ENCODE measurements around the gene MOK.
A peak's percentile ranks its signal among the peaks of the same experiment; 100 is the strongest.
"Not testable (repeated sequence)": the region's sequence is repeated elsewhere in the genome, so short reads cannot be mapped to it uniquely, and the experiment has no call there.

Gene MOK, protein sequence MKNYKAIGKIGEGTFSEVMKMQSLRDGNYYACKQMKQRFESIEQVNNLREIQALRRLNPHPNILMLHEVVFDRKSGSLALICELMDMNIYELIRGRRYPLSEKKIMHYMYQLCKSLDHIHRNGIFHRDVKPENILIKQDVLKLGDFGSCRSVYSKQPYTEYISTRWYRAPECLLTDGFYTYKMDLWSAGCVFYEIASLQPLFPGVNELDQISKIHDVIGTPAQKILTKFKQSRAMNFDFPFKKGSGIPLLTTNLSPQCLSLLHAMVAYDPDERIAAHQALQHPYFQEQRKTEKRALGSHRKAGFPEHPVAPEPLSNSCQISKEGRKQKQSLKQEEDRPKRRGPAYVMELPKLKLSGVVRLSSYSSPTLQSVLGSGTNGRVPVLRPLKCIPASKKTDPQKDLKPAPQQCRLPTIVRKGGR

DNA sequence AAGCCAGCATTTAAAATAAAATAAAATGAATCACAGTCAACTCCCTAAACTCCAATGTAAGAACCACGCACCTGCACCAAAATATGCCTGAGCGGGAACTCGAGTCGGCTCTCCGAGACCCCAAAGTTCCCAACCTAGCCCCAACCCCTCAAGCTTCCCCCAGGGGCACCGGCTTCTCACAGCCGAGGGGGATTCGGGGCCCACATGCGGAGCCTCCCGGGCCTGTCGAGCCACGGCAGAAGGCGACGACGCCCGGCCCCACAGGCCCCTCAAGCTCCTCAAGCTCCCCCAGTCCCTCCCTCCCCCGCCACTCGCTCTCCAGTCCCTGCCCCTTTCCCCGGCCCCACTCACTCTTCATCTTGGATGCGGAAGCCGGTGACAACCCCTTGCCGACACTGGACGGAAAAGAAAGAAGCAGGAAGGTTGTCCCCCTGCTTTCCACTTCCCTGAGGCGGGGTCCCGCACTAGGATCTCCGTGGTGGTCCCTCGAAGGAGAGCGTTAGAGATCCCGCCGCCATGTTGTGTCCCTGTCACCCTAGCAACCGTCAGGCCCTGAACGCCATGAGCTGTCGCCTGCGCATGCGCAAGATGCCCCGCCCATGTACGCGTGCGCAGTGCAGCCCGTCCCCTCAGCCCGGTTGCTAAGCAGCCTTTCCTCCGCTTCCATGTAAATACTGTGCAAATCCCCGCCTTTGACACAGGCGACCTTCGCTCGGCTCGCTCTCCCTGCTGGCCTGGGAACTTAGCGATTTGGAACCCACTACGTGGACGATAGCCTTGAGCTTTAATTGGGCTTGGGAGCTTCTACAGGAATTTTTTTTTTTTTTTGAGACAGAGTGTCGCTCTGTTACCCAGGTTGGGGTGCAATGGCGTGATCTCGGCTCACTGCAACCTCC lies at the start of gene MOK:
MOK (minus strand) TSS at position 554 of the 896 bp plus-strand sequence; CDS start at position 358, 196 bp downstream.
- peak; percentile 95 for DNase-seq (ENCODE audit: low spot score)

DNA sequence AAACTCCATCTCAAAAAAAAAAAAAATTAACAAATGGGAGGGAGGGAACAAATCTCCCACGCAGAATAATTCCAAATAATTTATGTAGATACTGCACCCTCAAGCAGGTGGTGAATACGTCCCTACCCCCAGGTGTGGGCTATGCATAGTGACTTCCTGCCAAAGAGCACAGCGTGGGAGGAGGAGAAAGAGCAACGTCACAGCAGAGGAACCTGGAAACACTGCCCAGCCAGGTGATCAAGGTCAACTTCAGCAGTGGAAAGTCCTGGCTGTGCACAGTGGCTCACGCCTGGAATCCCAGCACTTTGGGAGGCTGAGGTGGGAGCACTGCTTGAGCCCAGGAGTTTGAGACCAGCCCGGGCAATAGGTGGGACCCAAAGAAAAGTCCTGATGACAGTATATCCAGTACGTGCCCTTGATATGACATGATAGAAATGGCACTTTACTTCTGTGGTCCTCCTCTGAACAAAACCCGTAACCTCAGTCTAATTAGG lies 48.2 kb upstream of the MOK start:
- no peak for DNase-seq (ENCODE audit: low spot score)

GRCh38 chr14:102352213-102352612 lies 47.2 kb upstream of the MOK start:
- no peak for DNase-seq (ENCODE audit: low spot score)

GRCh38 chr14:102351593-102351992 lies 46.6 kb upstream of the MOK start:
- DNase-seq (ENCODE audit: low spot score) = not testable (repeated sequence)

- DNase-seq (ENCODE audit: low spot score) = no peak
Observed at GRCh38 chr14:102351023-102351422, 46.1 kb upstream of the MOK start.

DNA sequence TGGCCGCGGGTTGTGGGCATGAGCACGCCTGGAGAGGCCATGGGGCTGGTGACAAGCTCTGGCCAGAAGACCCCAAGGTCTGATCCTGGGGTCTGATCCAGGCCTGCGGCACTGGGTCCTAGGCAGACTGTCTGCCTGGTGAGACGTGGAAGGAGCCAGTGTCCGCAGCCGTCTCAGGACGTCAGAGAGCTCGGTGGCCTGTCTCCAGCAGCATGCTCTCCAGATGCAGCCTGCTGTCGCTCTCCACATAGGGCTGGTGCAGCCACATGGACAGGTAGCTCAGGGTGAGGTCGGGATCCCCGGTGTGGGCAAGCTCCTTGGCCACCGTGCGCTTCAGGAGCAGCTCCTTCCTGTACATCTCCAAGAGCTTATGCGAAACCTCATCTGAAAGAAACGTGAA lies 43.4 kb upstream of the MOK start:
- DNase-seq (ENCODE audit: low spot score) = no peak

GRCh38 chr14:102346645-102347044 lies 41.7 kb upstream of the MOK start:
- no peak for DNase-seq (ENCODE audit: low spot score)

DNA sequence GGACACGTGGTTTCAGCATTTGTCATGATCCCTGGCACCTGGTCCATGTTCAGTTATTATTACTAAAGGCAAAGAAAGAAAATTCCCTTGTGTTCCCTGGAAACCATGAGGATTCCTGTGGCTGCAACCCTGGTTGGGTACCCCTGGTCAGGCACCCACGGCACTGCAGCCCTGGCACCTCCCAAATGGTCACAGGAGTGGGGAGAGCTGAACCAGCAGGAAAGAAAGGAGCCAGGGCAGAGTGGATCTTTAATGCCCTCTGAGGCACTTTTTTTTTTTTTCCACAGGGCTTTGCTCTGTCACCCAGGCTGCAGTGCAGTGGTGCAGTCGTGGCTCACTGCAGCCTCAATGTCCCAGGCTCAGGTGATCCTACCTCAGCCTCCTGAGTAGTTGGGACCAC lies 40.3 kb upstream of the MOK start:
- no peak for DNase-seq (ENCODE audit: low spot score)

DNA sequence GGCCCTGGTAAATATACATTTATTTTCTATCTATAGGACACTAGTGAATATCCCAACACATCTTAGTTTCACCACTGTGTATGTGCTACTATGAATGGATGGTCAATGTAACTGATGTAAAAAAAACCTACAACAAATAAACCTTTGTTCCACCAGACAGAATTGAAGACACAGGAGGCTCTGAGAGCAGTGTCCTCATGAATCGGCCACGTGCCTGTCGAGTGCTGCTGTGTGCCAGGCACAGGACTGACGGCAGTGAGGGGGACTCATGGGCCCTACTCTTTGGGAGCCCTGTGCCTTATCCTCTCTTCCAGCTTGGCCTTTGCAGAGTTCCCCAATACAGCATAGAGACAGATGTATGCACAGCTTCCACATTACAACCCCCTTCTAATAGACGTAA lies 39.5 kb upstream of the MOK start:
- DNase-seq (ENCODE audit: low spot score) = peak; percentile 95

GRCh38 chr14:102344084-102344483 lies 39.1 kb upstream of the MOK start:
- DNase-seq (ENCODE audit: low spot score) = no peak

- no peak for DNase-seq (ENCODE audit: low spot score)
Observed at GRCh38 chr14:102342238-102342637, 37.3 kb upstream of the MOK start.

- no peak for DNase-seq (ENCODE audit: low spot score)
Observed at GRCh38 chr14:102341566-102341965, 36.6 kb upstream of the MOK start.

DNA sequence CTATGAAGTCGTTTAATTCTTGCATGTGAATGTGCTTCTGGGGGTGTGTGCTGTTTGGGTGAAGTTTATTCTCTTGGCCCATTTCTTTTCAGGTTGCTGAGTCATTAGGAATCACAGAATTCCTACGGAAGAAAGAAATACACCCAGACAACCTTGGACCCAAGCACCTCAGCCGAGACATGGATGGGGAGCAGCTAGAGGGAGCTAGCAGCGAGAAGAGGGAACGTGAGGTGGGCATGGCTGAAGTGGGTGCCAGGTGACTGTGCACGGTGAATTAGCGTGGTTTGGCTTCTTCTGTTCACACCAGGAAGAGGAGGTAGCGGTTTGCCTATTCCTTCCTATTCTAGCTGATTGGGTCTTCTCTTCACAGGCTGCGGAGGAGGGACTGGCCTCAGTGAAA lies 33.8 kb upstream of the MOK start:
- no peak for DNase-seq (ENCODE audit: low spot score)

- DNase-seq (ENCODE audit: low spot score) = no peak
Observed at GRCh38 chr14:102335163-102335562, 30.2 kb upstream of the MOK start.

GRCh38 chr14:102333795-102334705 lies 29.1 kb upstream of the MOK start:
- DNase-seq (ENCODE audit: low spot score) = no peak

DNA sequence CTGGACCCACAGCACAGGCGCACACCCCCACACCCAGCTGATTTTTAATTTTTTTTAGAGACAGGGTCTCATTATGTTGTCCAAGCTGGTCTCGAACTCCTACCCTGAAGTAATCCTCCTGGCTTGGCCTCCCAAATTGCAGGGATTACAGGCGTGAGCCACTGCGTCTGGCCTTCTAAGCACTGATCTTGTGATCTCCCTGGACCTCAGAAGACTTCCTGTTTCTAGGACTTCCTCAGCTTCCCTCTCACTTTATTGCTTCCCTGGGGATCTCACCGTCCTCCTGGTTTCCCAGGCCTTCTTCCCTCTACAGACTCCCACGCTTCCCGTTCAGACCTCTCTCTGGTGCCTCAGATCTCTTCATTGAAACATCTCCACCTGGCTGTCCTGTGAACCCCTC lies 28.4 kb upstream of the MOK start:
- no peak for DNase-seq (ENCODE audit: low spot score)

GRCh38 chr14:102330806-102331205 lies 25.8 kb upstream of the MOK start:
- no peak for DNase-seq (ENCODE audit: low spot score)

DNA sequence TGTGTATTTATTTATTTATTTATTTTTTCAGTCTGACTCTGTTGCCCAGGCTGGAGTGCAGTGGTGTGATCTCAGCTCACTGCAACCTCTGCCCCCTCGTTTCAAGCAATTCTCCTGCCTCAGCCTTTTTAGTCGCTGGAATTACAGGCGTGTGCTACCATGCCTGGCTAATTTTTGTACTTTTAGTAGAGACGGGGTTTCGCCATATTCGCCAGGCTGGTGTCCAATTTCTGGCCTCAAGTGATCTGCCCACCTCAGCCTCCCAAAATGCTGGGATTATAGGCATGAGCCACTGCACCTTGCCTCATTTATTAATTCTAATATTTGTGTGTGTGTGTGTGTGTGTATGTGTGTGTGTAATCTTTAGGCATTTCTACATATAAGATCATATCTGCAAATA lies 24.4 kb upstream of the MOK start:
- DNase-seq (ENCODE audit: low spot score) = not testable (repeated sequence)

DNA sequence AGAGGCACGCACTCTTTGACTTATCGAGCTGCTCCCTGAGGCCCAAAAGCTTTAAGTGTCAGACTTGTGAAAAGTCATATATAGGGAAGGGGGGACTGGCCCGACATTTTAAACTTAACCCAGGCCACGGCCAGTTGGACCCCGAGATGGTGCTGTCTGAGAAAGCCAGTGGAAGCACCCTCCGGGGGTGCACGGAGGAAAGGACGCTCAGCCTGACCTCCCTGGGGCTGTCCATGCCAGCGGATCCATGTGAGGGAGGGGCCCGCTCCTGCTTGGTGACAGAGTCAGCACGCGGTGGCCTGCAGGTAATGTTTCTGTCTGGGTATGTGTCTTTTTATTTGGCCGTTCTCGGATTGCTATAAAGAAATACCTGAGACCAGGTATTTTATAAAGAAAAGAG lies 21.6 kb upstream of the MOK start:
- no peak for DNase-seq (ENCODE audit: low spot score)

DNA sequence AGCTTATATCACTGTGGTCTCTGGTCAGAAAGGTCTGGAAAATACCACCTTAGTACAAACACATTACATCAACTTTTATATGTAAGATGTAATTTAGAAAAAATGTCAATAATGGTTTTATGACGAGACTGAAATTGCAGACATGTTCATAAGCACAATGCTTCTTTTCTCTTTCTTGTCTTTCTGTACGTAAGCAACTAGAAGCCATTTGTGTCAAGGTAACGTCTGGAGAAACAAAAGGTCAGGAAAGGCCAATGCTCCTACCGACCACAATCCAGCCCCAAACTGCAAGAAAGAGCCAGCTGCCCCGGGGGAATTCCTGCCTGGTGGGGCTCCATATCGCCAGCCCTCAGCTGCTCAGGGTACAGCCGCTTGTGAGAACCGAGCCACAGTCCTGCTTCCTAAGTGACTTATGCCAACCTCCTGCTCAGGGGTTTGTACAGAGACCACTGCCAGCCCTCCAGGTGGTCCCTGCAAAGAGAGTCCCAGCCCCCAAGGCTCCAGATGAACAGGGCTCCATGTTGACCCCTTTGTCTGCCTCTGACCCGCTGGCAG lies 20.9 kb upstream of the MOK start:
- no peak for DNase-seq (ENCODE audit: low spot score)

GRCh38 chr14:102323102-102323501 lies 18.1 kb upstream of the MOK start:
- DNase-seq (ENCODE audit: low spot score) = peak; percentile 75

Measured in putamen (tissue), 1 donor.